ENCODE data around the gene GTF2B. TPM values are rescaled to one million over a fixed set of nuclear protein-coding genes. Genes with fewer than 3 reads are reported as not detected.

Gene GTF2B
- total RNA-seq, 1 experiment from 2014 or later, result 31.8 TPM

- no peak for TF ChIP-seq REST (IDR thresholded peaks at IDR 0.05; ENCODE audit: low read depth)
Observed at GRCh38 chr1:88922214-88922613, 30.8 kb upstream of the GTF2B start (continued).

GRCh38 chr1:88920845-88921244 is 29.5 kb upstream of the GTF2B start:
- Histone ChIP-seq H3K9me2 (ENCODE audit: insufficient read depth) (no peaks in the 10 kb centered on the region), H3K9me3 (ENCODE audit: control insufficient read depth in 1 of 2, insufficient read depth in 1 of 2, low read depth in 1 of 2, low read length in 2 of 2) (peaks cover 7 to 8% of the 10 kb centered on the region in 2 experiments; a peak in 2 of 4 replicates), H4K20me1 (ENCODE audit: insufficient read depth) (no peaks in the 10 kb centered on the region), H3K27me3 (ENCODE audit: insufficient read depth, low read length) (no peaks in the 10 kb centered on the region), H3K9ac (ENCODE audit: low read length) (no peak overlapping the region), H3K36me3 (ENCODE audit: control insufficient read depth in 1 of 2, insufficient read depth in 2 of 2, low read length in 2 of 2) (0 out of 4 replicates have a peak, but pooled peaks cover 2 to 6% of the 10 kb centered on the region in 2 experiments), H3K4me1 (ENCODE audit: control insufficient read depth in 1 of 2, insufficient read depth in 2 of 2, low read length in 2 of 2) (no peaks in the 10 kb centered on the region), H2AFZ (ENCODE audit: low read depth, low read length, poor library complexity, severe bottlenecking) (no peak overlapping the region), H3K4me2 (ENCODE audit: low read length) (no peak overlapping the region), H3K79me2 (ENCODE audit: insufficient read depth, low read length) (no peaks in the 10 kb centered on the region), H3K4me3 (replicated peaks in 1 of 2; ENCODE audit: low read depth in 1 of 2, low read length in 2 of 2) (no peak overlapping the region), H3K27ac (ENCODE audit: low read depth, low read length) (no peak overlapping the region)
- RAD21 ChIA-PET (ENCODE audit: low non-redundant PET in 1 of 2, low total read pairs in 2 of 2, uncharacterized antibody in 2 of 2, unreplicated experiment in 2 of 2), result no interaction called here
- TF ChIP-seq ZFX (IDR thresholded peaks at IDR 0.05) (no peak), SP1 (IDR thresholded peaks at IDR 0.05; ENCODE audit: low read depth) (no peak), ZNF274 (IDR thresholded peaks at IDR 0.05; ENCODE audit: low read depth, low read length) (no peak), ATF3 (IDR thresholded peaks at IDR 0.05) (no peak), EGR1 (IDR thresholded peaks at IDR 0.05; ENCODE audit: low read depth) (no peak), CTCF (IDR thresholded peaks at IDR 0.05 in 2 of 3, conservative IDR thresholded peaks at IDR 0.05 in 1 of 3; ENCODE audit: borderline replicate concordance in 1 of 3, insufficient read depth in 1 of 3, low read depth in 2 of 3, low read length in 2 of 3) (no peak), SRF (IDR thresholded peaks at IDR 0.05; ENCODE audit: low read depth) (no peak), MAX (IDR thresholded peaks at IDR 0.05) (no peak)
- POLR2A ChIA-PET, result no interaction called here
- DNase-seq (ENCODE audit: low read depth, low spot score) (no peak), ATAC-seq (no peak)
- CTCF ChIA-PET, result no interaction called here
- no TSS peak for BruUV-seq (replicated peaks)
- intact Hi-C loops (cut with micrococcal nuclease), result no loop called here
